ENCODE measurements around the gene TSC22D4.

The TSC22D4 gene

GRCh38 chr7:100490483-100491191 lies 11.6 kb upstream of the TSC22D4 start:
- no peak overlapping the region for H3K4me3 ChIP-seq (replicated peaks; ENCODE audit: low read depth, low read length)
- TF ChIP-seq CTCF (IDR thresholded peaks at IDR 0.05; ENCODE audit: low read depth, low read length, missing control alignments): no peak
- no peak for DNase-seq (ENCODE audit: extremely low read depth, low read depth)

- no peak for TF ChIP-seq CTCF (IDR thresholded peaks at IDR 0.05; ENCODE audit: low read depth, low read length, missing control alignments)
- H3K4me3 ChIP-seq (replicated peaks; ENCODE audit: low read depth, low read length): no peak overlapping the region
- peak; percentile 92 for DNase-seq (ENCODE audit: extremely low read depth, low read depth)
These were observed 10.8 kb upstream of the TSC22D4 start for GRCh38 chr7:100489824-100490223.

- DNase-seq (ENCODE audit: extremely low read depth, low read depth): no peak
- no peak for TF ChIP-seq CTCF (IDR thresholded peaks at IDR 0.05; ENCODE audit: low read depth, low read length, missing control alignments)
- H3K4me3 ChIP-seq (replicated peaks; ENCODE audit: low read depth, low read length): no peak overlapping the region
These were observed 10.1 kb upstream of the TSC22D4 start for GRCh38 chr7:100489121-100489520.

GRCh38 chr7:100488333-100489095 lies 9.5 kb upstream of the TSC22D4 start:
- no peak for TF ChIP-seq CTCF (IDR thresholded peaks at IDR 0.05; ENCODE audit: low read depth, low read length, missing control alignments)
- no peak for DNase-seq (ENCODE audit: extremely low read depth, low read depth)
- no peak overlapping the region for H3K4me3 ChIP-seq (replicated peaks; ENCODE audit: low read depth, low read length)

GRCh38 chr7:100486753-100487446 lies 7.9 kb upstream of the TSC22D4 start:
- DNase-seq (ENCODE audit: extremely low read depth, low read depth): no peak
- no peak overlapping the region for H3K4me3 ChIP-seq (replicated peaks; ENCODE audit: low read depth, low read length)
- no peak for TF ChIP-seq CTCF (IDR thresholded peaks at IDR 0.05; ENCODE audit: low read depth, low read length, missing control alignments)

- no peak for TF ChIP-seq CTCF (IDR thresholded peaks at IDR 0.05; ENCODE audit: low read depth, low read length, missing control alignments)
- H3K4me3 ChIP-seq (replicated peaks; ENCODE audit: low read depth, low read length): no peak overlapping the region
- DNase-seq (ENCODE audit: extremely low read depth, low read depth): no peak
These were observed 7.2 kb upstream of the TSC22D4 start for GRCh38 chr7:100486111-100486636.
